Panc1 (cell line): Measurements from ENCODE around the gene RAD21L1.

Experiments used
- CTCF ChIP-seq: fragments of 450-650 bp; IDR thresholded peaks from 2 replicates; pipeline ENCODE4 v1.5.1; 2017; ENCODE audit warnings: mild to moderate bottlenecking
- POLR2AphosphoS5 ChIP-seq: IDR thresholded peaks from 2 replicates; pipeline ENCODE4 v1.6.1; 2012; ENCODE audit warnings: mild to moderate bottlenecking, low read depth, low read length, moderate library complexity
- REST ChIP-seq, 2 experiments: IDR thresholded peaks; 2 replicates each; pipeline ENCODE4 v1.6.1; 2011 to 2012; ENCODE audit warnings: low read depth in 2 of 2, control low read depth in 1 of 2, low read length in 1 of 2, mild to moderate bottlenecking in 1 of 2, moderate library complexity in 1 of 2; ENCODE audit not compliant: insufficient read depth in 1 of 2
- SIN3A ChIP-seq: IDR thresholded peaks from 2 replicates; pipeline ENCODE4 v1.6.1; 2012; ENCODE audit warnings: low read depth, mild to moderate bottlenecking, low read length, moderate library complexity, borderline replicate concordance; ENCODE audit not compliant: insufficient read depth
- TCF7L2 ChIP-seq: IDR thresholded peaks from 2 replicates; pipeline ENCODE4 v1.6.1; 2011; ENCODE audit warnings: mild to moderate bottlenecking, low read depth, low read length, inconsistent platforms

- TF ChIP-seq CTCF = no peak
- TF ChIP-seq POLR2AphosphoS5 = no peak
- TF ChIP-seq REST (IDR thresholded peaks at IDR 0.05; ENCODE audit: insufficient read depth in 1 of 2, low read depth in 2 of 2, low read length in 1 of 2) = no peak
- no peak for TF ChIP-seq TCF7L2
- no peak for TF ChIP-seq SIN3A
Measured at GRCh38 chr20:1215386-1216170, 10.3 kb upstream of the RAD21L1 start.
